ENCODE data around the gene TSPYL1. TPM values are rescaled to one million over a fixed set of nuclear protein-coding genes. Genes with fewer than 3 reads are reported as not detected.

TSPYL1 gene
- total RNA-seq, 1 experiment from 2014 or later, result 57.3 TPM

- TF ChIP-seq, protein P1, sequence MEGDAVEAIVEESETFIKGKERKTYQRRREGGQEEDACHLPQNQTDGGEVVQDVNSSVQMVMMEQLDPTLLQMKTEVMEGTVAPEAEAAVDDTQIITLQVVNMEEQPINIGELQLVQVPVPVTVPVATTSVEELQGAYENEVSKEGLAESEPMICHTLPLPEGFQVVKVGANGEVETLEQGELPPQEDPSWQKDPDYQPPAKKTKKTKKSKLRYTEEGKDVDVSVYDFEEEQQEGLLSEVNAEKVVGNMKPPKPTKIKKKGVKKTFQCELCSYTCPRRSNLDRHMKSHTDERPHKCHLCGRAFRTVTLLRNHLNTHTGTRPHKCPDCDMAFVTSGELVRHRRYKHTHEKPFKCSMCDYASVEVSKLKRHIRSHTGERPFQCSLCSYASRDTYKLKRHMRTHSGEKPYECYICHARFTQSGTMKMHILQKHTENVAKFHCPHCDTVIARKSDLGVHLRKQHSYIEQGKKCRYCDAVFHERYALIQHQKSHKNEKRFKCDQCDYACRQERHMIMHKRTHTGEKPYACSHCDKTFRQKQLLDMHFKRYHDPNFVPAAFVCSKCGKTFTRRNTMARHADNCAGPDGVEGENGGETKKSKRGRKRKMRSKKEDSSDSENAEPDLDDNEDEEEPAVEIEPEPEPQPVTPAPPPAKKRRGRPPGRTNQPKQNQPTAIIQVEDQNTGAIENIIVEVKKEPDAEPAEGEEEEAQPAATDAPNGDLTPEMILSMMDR (IDR thresholded peaks at IDR 0.05; ENCODE audit: insufficient read depth in 1 of 2, low read depth in 1 of 2, low read length in 1 of 2, severe bottlenecking in 1 of 2, unreplicated experiment in 1 of 2), result no peak
- Mint-ChIP-seq H3K27ac (ENCODE audit: unreplicated experiment) (no peak overlapping the region), H3K4me1 (ENCODE audit: low read depth, unreplicated experiment) (no peaks in the 10 kb centered on the region), H3K36me3 (ENCODE audit: insufficient read depth, unreplicated experiment) (no peaks in the 10 kb centered on the region), H3K27me3 (ENCODE audit: insufficient read depth, unreplicated experiment) (no peaks in the 10 kb centered on the region), H3K4me3 (ENCODE audit: unreplicated experiment) (no peak overlapping the region), H3K9me3 (ENCODE audit: unreplicated experiment) (no peaks in the 10 kb centered on the region)
- BruUV-seq (replicated peaks), result no TSS peak
- DNase-seq, result no peak
- H3K27me3 ChIP-seq (replicated peaks; ENCODE audit: control insufficient read depth, insufficient read depth, low read length), result no peaks in the 10 kb centered on the region
- H3K9me3 ChIP-seq, result no peaks in the 10 kb centered on the region
- no peak overlapping the region for H3K4me3 ChIP-seq (ENCODE audit: low read depth, low read length)
- POLR2A ChIA-PET, result no interaction called here
- H3K36me3 ChIP-seq (ENCODE audit: control insufficient read depth, insufficient read depth, low read length), result no peaks in the 10 kb centered on the region
- CTCF ChIA-PET, result no interaction called here
- intact Hi-C loops (cut with micrococcal nuclease; ENCODE audit: unreplicated experiment), result no loop called here
- H3K4me1 ChIP-seq, result no peaks in the 10 kb centered on the region
These were observed 35.1 kb upstream of the TSPYL1 start for GRCh38 chr6:116314878-116315277.

- H3K9me3 ChIP-seq, result no peaks in the 10 kb centered on the region
- CTCF ChIA-PET, result no interaction called here
- Mint-ChIP-seq H3K4me3 (ENCODE audit: unreplicated experiment) (no peak overlapping the region), H3K36me3 (ENCODE audit: insufficient read depth, unreplicated experiment) (no peaks in the 10 kb centered on the region), H3K9me3 (ENCODE audit: unreplicated experiment) (no peaks in the 10 kb centered on the region), H3K4me1 (ENCODE audit: low read depth, unreplicated experiment) (no peaks in the 10 kb centered on the region), H3K27me3 (ENCODE audit: insufficient read depth, unreplicated experiment) (no peaks in the 10 kb centered on the region), H3K27ac (ENCODE audit: unreplicated experiment) (no peak overlapping the region)
- POLR2A ChIA-PET, result no interaction called here
- intact Hi-C loops (cut with micrococcal nuclease; ENCODE audit: unreplicated experiment), result no loop called here
- no peaks in the 10 kb centered on the region for H3K4me1 ChIP-seq
- BruUV-seq (replicated peaks), result no TSS peak
- TF ChIP-seq, protein P1 (IDR thresholded peaks at IDR 0.05; ENCODE audit: insufficient read depth in 1 of 2, low read depth in 1 of 2, low read length in 1 of 2, severe bottlenecking in 1 of 2, unreplicated experiment in 1 of 2), result no peak
- H3K36me3 ChIP-seq (ENCODE audit: control insufficient read depth, insufficient read depth, low read length), result no peaks in the 10 kb centered on the region
- H3K4me3 ChIP-seq (ENCODE audit: low read depth, low read length), result no peak overlapping the region
- no peak for DNase-seq
- H3K27me3 ChIP-seq (replicated peaks; ENCODE audit: control insufficient read depth, insufficient read depth, low read length), result no peaks in the 10 kb centered on the region
These were observed 34.5 kb upstream of the TSPYL1 start for GRCh38 chr6:116314218-116314617.

DNA sequence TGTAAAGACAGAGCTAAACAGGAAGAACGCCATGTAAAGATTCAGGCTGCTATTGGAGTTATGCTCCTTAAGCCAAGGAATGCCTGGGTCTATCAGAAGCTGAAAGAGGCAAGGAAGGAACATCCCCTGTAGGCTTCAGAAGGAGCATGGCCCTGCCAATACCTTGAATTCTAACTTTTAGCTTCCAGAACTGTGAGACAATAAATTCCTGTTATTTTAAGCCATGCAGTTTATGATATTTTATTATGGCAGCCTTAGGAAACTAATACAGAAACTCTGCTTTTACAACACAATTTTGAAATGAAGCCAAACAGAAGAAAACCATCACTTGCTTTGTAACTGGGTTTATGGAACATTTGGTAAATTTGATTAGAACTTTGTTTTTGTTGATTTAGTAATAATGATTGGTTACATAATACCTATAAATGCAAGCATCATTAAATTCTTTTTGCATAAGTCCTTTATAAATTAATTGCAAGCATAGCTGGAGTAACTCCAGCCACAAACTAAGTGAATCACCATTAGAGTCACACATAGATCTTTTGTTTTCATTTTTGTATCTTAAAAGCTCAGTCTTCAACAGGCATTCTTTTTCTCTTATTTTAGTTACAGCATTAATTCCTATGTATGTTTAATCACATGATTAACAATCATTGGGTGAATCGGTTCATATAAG is 33.5 kb upstream of the TSPYL1 start:
- POLR2A ChIA-PET, result no interaction called here
- H3K36me3 Mint-ChIP-seq (ENCODE audit: insufficient read depth, unreplicated experiment), result no peaks in the 10 kb centered on the region

More for the DNA sequence above, 33.5 kb upstream of the TSPYL1 start:
- no peak overlapping the region for H3K4me3 ChIP-seq (ENCODE audit: low read depth, low read length)
- TF ChIP-seq, protein P1 (IDR thresholded peaks at IDR 0.05; ENCODE audit: insufficient read depth in 1 of 2, low read depth in 1 of 2, low read length in 1 of 2, severe bottlenecking in 1 of 2, unreplicated experiment in 1 of 2), result no peak
- H3K9me3 ChIP-seq, result no peaks in the 10 kb centered on the region
- H3K27me3 Mint-ChIP-seq (ENCODE audit: insufficient read depth, unreplicated experiment), result no peaks in the 10 kb centered on the region
- intact Hi-C loops (cut with micrococcal nuclease; ENCODE audit: unreplicated experiment), result no loop called here
- no peak overlapping the region for H3K4me3 Mint-ChIP-seq (ENCODE audit: unreplicated experiment)
- H3K36me3 ChIP-seq (ENCODE audit: control insufficient read depth, insufficient read depth, low read length), result no peaks in the 10 kb centered on the region
- H3K27me3 ChIP-seq (replicated peaks; ENCODE audit: control insufficient read depth, insufficient read depth, low read length), result no peaks in the 10 kb centered on the region
- DNase-seq, result no peak
- BruUV-seq (replicated peaks), result no TSS peak
- CTCF ChIA-PET, result no interaction called here
- H3K27ac Mint-ChIP-seq (ENCODE audit: unreplicated experiment), result no peak overlapping the region
- no peaks in the 10 kb centered on the region for H3K9me3 Mint-ChIP-seq (ENCODE audit: unreplicated experiment)
- H3K4me1 ChIP-seq, result no peaks in the 10 kb centered on the region
- no peaks in the 10 kb centered on the region for H3K4me1 Mint-ChIP-seq (ENCODE audit: low read depth, unreplicated experiment)

Data from Caco-2 (cell line).